GM13976 (cell line): ENCODE measurements around the gene FICD.

Experiments used
- DNase-seq: peaks from one replicate; pipeline ENCODE4 v3.0.0; 2012; ENCODE audit warnings: low spot score
- CTCF ChIP-seq: IDR thresholded peaks from 2 replicates; pipeline ENCODE4 v1.5.1; 2012; ENCODE audit warnings: borderline replicate concordance, mild to moderate bottlenecking; ENCODE audit not compliant: insufficient read depth; ENCODE audit errors: extremely low read depth, missing control alignments, control extremely low read depth
- in situ Hi-C: fragments of 300-500 bp; cut with MboI; formaldehyde crosslinking; loops from one replicate; pipeline ENCODE4 v1.12.0; 2022; ENCODE audit warnings: low sequenced_read_pairs, mixed read lengths, inconsistent platforms; ENCODE audit not compliant: unreplicated experiment

The FICD gene

GRCh38 chr12:108505129-108505528 lies 9.9 kb upstream of the FICD start:
- DNase-seq = no peak
- TF ChIP-seq CTCF = no peak
- in situ Hi-C loops = no loop called here

DNA sequence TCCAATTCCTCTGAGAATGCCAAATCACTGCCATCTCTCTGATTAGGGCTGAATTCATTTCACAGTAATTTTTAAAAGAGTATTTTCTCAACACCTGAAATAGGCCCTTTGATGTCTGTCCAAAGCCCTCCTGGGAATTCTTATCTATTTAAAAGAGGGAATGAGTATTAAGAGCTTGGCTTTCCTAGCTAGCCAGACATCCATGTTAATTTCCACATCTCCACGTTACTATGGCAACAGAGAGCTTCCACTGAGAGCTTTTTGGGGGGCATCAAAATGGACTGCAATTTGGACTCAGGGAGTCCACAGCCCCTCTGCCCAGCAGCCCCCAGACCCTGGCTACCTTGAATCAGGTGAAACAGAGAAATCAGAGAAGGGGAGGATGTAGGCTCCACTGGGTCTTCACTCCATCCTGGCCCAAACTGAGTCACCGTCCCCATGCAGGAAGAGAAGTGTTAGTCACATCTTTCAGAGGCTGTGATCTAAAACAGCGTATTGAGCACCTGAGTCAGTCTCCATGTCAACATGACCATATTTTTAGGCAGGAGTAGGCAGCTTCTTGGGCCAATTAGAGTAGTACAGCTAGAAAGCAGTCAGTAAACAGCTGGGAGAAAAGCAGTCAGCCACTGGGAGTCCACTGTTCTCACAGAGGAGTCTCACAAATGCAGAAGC lies 7.0 kb upstream of the FICD start:
- DNase-seq = no peak
- TF ChIP-seq CTCF = no peak
- in situ Hi-C loops = no loop called here

DNA sequence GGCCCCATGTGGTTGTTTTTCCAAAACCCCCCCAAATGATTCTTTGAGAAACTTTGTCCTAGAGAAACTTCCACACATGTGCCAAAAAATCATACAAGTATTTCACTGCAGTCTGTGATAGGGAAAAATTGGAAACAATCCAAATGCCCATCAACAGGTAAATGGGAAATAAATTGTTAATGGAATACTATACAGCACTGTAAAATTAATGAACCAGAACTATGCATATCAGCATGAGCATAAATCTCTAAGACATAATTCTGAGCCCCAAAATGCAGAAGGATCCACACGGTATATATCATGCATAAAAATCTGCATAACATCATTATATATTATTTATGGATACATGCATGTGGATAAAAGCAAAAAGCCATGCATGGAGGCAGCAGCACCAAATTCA lies 5.3 kb upstream of the FICD start:
- in situ Hi-C loops = no loop called here
- no peak for DNase-seq
- no peak for TF ChIP-seq CTCF

- TF ChIP-seq CTCF = no peak
- no peak for DNase-seq
- in situ Hi-C loops = no loop called here
These were observed 4.2 kb upstream of the FICD start for GRCh38 chr12:108510836-108511235.

GRCh38 chr12:108511633-108512540 lies 3.2 kb upstream of the FICD start:
- peak; percentile 73 for DNase-seq
- peak; percentile 72 for TF ChIP-seq CTCF
- in situ Hi-C loops = no loop called here

GRCh38 chr12:108514468-108514972 lies 557 bp upstream of the FICD start:
- in situ Hi-C loops = no loop called here
- no peak for TF ChIP-seq CTCF
- DNase-seq = no peak
